Measurements from ENCODE around the gene CPT1B.

CPT1B gene

DNA sequence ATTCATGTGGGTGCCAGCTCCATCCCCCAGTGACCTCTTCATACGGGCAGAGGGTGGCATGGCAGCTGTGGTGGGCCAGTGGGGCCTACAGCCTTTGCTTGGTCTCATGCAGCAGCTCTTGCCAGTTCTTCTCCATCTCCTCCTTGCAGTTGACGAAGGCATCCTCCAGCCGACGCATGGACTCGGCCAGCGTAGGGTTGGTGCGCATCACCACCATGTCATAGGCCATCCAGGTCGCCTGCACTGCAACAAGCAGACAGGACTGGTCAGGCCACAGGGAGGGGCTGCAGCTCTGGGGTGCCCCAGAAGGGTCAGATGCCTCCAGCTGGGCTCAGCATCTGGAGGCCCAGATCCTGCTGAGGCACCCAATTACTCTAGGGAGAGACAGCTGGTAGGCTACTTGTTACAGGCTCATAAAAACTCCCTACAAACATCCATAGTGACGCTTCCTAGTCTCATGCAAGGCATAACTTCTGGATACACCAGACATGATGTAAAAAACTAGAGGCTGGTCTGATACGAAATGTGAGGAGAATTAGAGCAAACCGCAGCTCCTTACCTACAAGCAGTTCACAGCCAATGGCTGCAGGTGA, 27.0 kb downstream of the CPT1B start:
- TF ChIP-seq ZFX (IDR thresholded peaks at IDR 0.05): no peak
- TF ChIP-seq CTCF (conservative IDR thresholded peaks at IDR 0.05): no peak
- H3K27ac ChIP-seq: no peak overlapping the region

DNA sequence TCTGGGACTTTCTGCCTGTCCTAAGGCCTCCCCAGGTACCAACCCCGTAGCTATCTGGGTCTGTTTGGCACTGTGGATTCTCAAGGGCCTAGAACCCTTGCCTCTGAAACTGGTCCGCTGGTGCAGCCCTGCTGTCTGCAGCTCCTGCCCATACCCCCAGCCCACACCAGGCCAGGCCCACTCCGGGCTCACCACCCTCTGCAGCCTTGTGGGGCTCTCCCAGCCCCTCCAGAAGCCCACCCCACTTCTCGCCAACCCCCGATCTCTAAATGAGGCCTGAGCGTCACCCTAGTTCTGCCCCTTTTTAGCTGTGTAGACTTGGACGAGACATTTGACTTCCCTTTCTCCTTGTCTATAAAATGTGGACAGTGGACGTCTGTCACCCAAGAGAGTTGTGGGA, 27.8 kb downstream of the CPT1B start:
- TF ChIP-seq CTCF (conservative IDR thresholded peaks at IDR 0.05) (no peak), ZFX (IDR thresholded peaks at IDR 0.05) (no peak)
- no peak overlapping the region for H3K27ac ChIP-seq

DNA sequence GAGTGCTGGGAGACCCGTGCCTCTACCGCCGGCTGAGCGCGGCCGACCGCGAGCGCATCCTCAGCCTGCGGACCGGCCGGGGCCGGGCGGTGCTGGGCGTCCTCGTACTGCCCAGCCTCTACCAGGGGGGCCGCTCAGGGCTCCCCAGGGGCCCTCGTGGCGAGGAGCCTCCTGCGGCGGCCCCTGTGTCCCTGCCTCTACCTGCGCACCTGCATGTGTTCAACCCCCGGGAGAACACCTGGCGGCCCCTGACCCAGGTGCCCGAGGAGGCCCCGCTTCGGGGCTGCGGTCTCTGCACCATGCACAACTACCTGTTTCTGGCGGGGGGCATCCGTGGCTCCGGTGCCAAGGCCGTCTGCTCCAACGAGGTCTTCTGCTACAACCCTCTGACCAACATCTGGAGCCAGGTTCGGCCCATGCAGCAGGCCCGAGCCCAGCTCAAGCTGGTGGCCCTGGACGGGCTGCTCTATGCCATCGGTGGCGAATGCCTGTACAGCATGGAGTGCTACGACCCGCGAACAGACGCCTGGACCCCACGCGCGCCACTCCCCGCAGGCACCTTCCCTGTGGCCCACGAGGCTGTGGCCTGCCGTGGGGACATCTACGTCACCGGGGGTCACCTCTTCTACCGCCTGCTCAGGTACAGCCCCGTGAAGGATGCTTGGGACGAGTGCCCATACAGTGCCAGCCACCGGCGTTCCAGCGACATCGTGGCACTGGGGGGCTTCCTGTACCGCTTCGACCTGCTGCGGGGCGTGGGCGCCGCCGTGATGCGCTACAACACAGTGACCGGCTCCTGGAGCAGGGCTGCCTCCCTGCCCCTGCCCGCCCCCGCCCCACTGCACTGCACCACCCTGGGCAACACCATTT, 29.1 kb downstream of the CPT1B start:
- no peak for TF ChIP-seq ZFX (IDR thresholded peaks at IDR 0.05)
- TF ChIP-seq CTCF (conservative IDR thresholded peaks at IDR 0.05): no peak
- H3K27ac ChIP-seq: no peak overlapping the region

DNA sequence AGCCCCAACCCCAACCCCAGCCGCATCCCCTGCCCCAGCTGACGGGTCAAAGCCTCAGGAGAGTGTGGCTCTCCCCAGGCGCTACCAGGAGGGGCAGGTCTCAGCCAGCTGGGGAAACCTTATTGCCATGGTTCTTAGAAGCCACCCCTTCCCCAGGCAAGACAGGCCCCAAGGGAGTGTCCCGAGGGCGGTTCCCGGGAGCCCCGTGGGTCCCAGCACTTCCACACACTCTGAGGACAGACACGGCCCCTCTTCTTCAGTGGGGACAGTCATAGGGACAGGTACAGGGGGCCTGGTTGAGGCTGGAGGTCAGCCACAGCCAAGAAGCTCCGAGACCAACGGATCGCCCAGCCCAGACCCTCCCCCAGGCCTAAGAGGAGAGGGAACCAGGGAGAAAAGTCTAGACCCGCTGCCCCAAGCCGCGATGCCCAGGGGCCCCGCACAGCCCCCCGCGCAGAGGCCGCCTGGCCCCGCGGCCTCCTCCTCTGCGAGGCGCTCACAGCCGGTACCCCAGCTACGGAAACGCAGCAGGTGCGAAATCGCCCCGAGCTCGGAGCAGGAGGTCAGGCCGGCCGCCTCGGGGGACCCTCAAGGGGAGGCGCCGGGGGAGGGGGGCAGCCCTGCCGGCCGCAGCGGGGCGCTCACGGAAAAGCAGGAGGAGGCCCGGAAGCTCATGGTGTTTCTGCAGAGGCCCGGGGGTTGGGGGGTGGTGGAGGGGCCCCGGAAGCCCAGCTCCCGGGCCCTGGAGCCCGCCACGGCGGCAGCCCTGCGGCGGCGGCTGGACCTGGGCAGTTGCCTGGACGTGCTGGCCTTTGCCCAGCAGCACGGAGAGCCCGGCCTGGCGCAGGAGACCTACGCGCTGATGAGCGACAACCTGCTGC, 29.9 kb downstream of the CPT1B start:
- TF ChIP-seq ZFX (IDR thresholded peaks at IDR 0.05) (no peak), CTCF (conservative IDR thresholded peaks at IDR 0.05) (no peak)
- no peak overlapping the region for H3K27ac ChIP-seq

GRCh38 chr22:50547263-50547985, 30.8 kb downstream of the CPT1B start:
- no peak overlapping the region for H3K27ac ChIP-seq
- TF ChIP-seq CTCF (conservative IDR thresholded peaks at IDR 0.05): no peak

GRCh38 chr22:50546326-50547262, 31.6 kb downstream of the CPT1B start:
- H3K27ac ChIP-seq: no peak overlapping the region
- TF ChIP-seq CTCF (conservative IDR thresholded peaks at IDR 0.05) (no peak), ZFX (IDR thresholded peaks at IDR 0.05) (no peak)

Data from C4-2B (cell line).